GM12878 (cell line): ENCODE data around the gene PML. TPM values are rescaled to one million over a fixed set of nuclear protein-coding genes. Genes with fewer than 3 reads are reported as not detected.

ENCODE experiments used
- ATAC-seq: fragments of 200-7000 bp; cut with Tn5 transposase; 3 replicates; pipeline ENCODE4 v1.9.1; 2020; ENCODE audit warnings: mild to moderate bottlenecking, moderate library complexity
- BruUV-seq: library from RNA; stranded (reverse); fragments of 400-500 nt; replicated peaks from 2 replicates; lab custom pipeline; 2021; lab: Mats Ljungman, UMichigan
- CTCF ChIA-PET: fragments of 300-600 bp; sonication (Branson Sonifier 250); formaldehyde crosslinking; extraction: SDS; loops from one replicate; lab custom pipeline; 2021; ENCODE audit warnings: inconsistent platforms; lab: Yijun Ruan, JAX
- POLR2A ChIA-PET: fragments of 350-600 bp; formaldehyde crosslinking; extraction: SDS; loops from one replicate; lab custom pipeline; 2021; ENCODE audit warnings: inconsistent platforms; lab: Charles Lee
- RAD21 ChIA-PET: fragments of 300-600 bp; sonication (Branson Sonifier 250); formaldehyde crosslinking; loops from one replicate; lab custom pipeline; 2023; ENCODE audit warnings: antibody characterized with exemption; ENCODE audit not compliant: unreplicated experiment; lab: Charles Lee
- SMC1A ChIA-PET: fragments of 300-600 bp; sonication (Branson Sonifier 250); formaldehyde crosslinking; loops from one replicate; lab custom pipeline; 2023; ENCODE audit not compliant: unreplicated experiment, uncharacterized antibody; lab: Charles Lee
- DNase-seq: peaks from one replicate; pipeline ENCODE4 v3.0.0-alpha.2; 2011; ENCODE audit warnings: low read depth, low spot score
- FAIRE-seq: peaks from 3 replicates; lab custom pipeline; 2011; peaks lifted over from hg19 to GRCh38; lab: Jason Lieb, UNC
- H2AFZ ChIP-seq: 2 replicates; pipeline ENCODE4 v1.6.0; 2011; ENCODE audit warnings: low read depth, low read length, control low read depth; ENCODE audit not compliant: control insufficient read depth
- H3K27ac ChIP-seq: 2 replicates; pipeline ENCODE4 v1.5.1; 2011; ENCODE audit warnings: control low read depth; ENCODE audit not compliant: control insufficient read depth, insufficient read depth
- H3K27me3 ChIP-seq, 2 experiments: replicated peaks in 1 of 2; 2 replicates each; pipeline versions ENCODE4 v1.6.0 to v1.6.1; 2011; ENCODE audit warnings: low read length in 1 of 2; ENCODE audit not compliant: control insufficient read depth in 2 of 2, insufficient read depth in 2 of 2
- H3K36me3 ChIP-seq, 2 experiments: 2 replicates each; pipeline ENCODE4 v1.5.1; 2011; ENCODE audit warnings: low read length in 1 of 2; ENCODE audit not compliant: control insufficient read depth in 2 of 2, insufficient read depth in 2 of 2
- H3K4me1 ChIP-seq: 2 replicates; pipeline ENCODE4 v1.6.1; 2011; ENCODE audit warnings: mild to moderate bottlenecking, low read length, moderate library complexity, mixed read lengths; ENCODE audit not compliant: control insufficient read depth, insufficient read depth
- H3K4me2 ChIP-seq: 2 replicates; pipeline ENCODE4 v1.6.0; 2011; ENCODE audit warnings: control low read depth; ENCODE audit not compliant: control insufficient read depth, insufficient read depth
- H3K4me3 ChIP-seq: fragments of 200-600 bp; sonication (generic); 2 replicates; pipeline ENCODE4 v1.5.1; 2016
- H3K79me2 ChIP-seq: 2 replicates; pipeline ENCODE4 v1.6.0; 2011; ENCODE audit warnings: low read length; ENCODE audit not compliant: control insufficient read depth, insufficient read depth
- H3K9ac ChIP-seq: 2 replicates; pipeline ENCODE4 v1.8.0; 2011; ENCODE audit warnings: low read length, control low read depth, mixed read lengths; ENCODE audit not compliant: control insufficient read depth, insufficient read depth
- H3K9me3 ChIP-seq: replicated peaks from 3 replicates; pipeline ENCODE4 v1.5.1; 2011; ENCODE audit warnings: mild to moderate bottlenecking, low read length; ENCODE audit not compliant: control insufficient read depth, insufficient read depth
- H4K20me1 ChIP-seq: 2 replicates; pipeline ENCODE4 v1.6.0; 2011; ENCODE audit not compliant: control insufficient read depth, insufficient read depth
- ASH2L ChIP-seq: fragments of 300-600, 200-600 bp; sonication (generic); IDR thresholded peaks from 2 replicates; pipeline ENCODE4 v1.6.1; 2017; ENCODE audit warnings: low read depth, mild to moderate bottlenecking, borderline replicate concordance
- ATF7 ChIP-seq: fragments of 450-650 bp; IDR thresholded peaks from 2 replicates; pipeline ENCODE4 v1.6.1; 2016; ENCODE audit warnings: low read depth, mild to moderate bottlenecking
- CHD2 ChIP-seq: IDR thresholded peaks from 2 replicates; pipeline ENCODE4 v1.6.1; 2011; ENCODE audit warnings: low read depth, low read length, improper control_type of control experiment, borderline replicate concordance
- EP300 ChIP-seq, 2 experiments: fragments of 150-350 bp in 1 of 2; IDR thresholded peaks; 2 replicates each; pipeline ENCODE4 v1.6.1; 2011 to 2012; ENCODE audit warnings: low read depth in 2 of 2, low read length in 2 of 2, borderline replicate concordance in 1 of 2, improper control_type of control experiment in 1 of 2, inconsistent platforms in 1 of 2; ENCODE audit not compliant: control insufficient read depth in 1 of 2
- ESRRA ChIP-seq: IDR thresholded peaks from 2 replicates; pipeline ENCODE4 v1.6.1; 2012; ENCODE audit warnings: mild to moderate bottlenecking, low read length, improper control_type of control experiment
- HDAC6 ChIP-seq: fragments of 200-600 bp; sonication (generic); IDR thresholded peaks from one replicate; pipeline ENCODE4 v1.8.0; 2017; ENCODE audit warnings: antibody characterized with exemption; ENCODE audit not compliant: unreplicated experiment
- MTA3 ChIP-seq: IDR thresholded peaks from 2 replicates; pipeline ENCODE4 v1.6.1; 2012; ENCODE audit warnings: low read length, inconsistent platforms, borderline replicate concordance
- NFYA ChIP-seq: IDR thresholded peaks from 2 replicates; pipeline ENCODE4 v1.6.1; 2011; ENCODE audit warnings: low read depth, mild to moderate bottlenecking, low read length, improper control_type of control experiment, borderline replicate concordance
- SMC3 ChIP-seq: IDR thresholded peaks from 2 replicates; pipeline ENCODE4 v1.6.1; 2011; ENCODE audit warnings: low read length, improper control_type of control experiment, borderline replicate concordance
- TARDBP ChIP-seq: IDR thresholded peaks from 2 replicates; pipeline ENCODE4 v1.6.1; 2016; ENCODE audit warnings: borderline replicate concordance
- ZBTB4 ChIP-seq: fragments of 450-650 bp; formaldehyde crosslinking; IDR thresholded peaks from 2 replicates; pipeline ENCODE4 v1.4.0; 2022; ENCODE audit warnings: mild to moderate bottlenecking, moderate library complexity
- ZZZ3 ChIP-seq: IDR thresholded peaks from 2 replicates; pipeline ENCODE4 v1.6.1; 2011; ENCODE audit warnings: low read depth; ENCODE audit not compliant: control insufficient read depth, insufficient read length
- WGBS: methylation state at CpG from one replicate; pipeline ENCODE4 v1.1.6; 2016; ENCODE audit warnings: low lambda C conversion rate; ENCODE audit not compliant: insufficient replicate concordance, insufficient coverage; ENCODE audit errors: missing lambda C conversion rate; 5-methylcytosine and 5-hydroxymethylcytosine counted together
- in situ Hi-C: fragments of 300-500 bp; cut with MboI; formaldehyde crosslinking; loops from 9 replicates; pipeline ENCODE4 v1.14.3; 2018; ENCODE audit warnings: mixed read lengths
- intact Hi-C: fragments of 100-400 bp; cut with micrococcal nuclease; formaldehyde crosslinking; loops from one replicate; pipeline ENCODE4 v1.14.2; 2022; ENCODE audit not compliant: unreplicated experiment
- polyA plus RNA-seq, 11 experiments: library from polyadenylated mRNA; depleted of rRNA in 4 of 11; unstranded in 6 of 11; stranded (reverse) in 5 of 11; fragments of >200 nt; fragmentation: Nextera tagmentation in 4 of 11; fragmentation: Illumina TruSeq in 1 of 11; extraction: Ambion mirVana in 4 of 11; extraction: Trizol in 1 of 11; gene quantifications; 1 replicate in 1 of 11; 2 replicates in 10 of 11; pipeline versions ENCODE4 v1.2.1 to v1.2.3, GENCODE V29; 2011 to 2016; ENCODE audit warnings: inconsistent platforms in 2 of 11, missing spikeins in 2 of 11, low read depth in 1 of 11
- total RNA-seq, 4 experiments: library from RNA; depleted of rRNA in 3 of 4; stranded (reverse); fragments of >200 nt in 3 of 4; fragmentation: Illumina TruSeq in 1 of 4; extraction: Trizol in 1 of 4; gene quantifications; 2 replicates each; pipeline versions ENCODE4 v1.2.1 to v1.2.3, GENCODE V29; 2013 to 2021

The PML gene
- total and polyA plus RNA-seq, 10 of the 15 experiments (the other 5 are each of a cell fraction or from before 2014, with no cell fraction given), result 8.5 to 95.5 (median 30.8) TPM

GRCh38 chr15:74008901-74009300, 14.4 kb downstream of the PML start:
- ChIA-PET RAD21 (no interaction called here), CTCF (interaction anchor here (5.7 kb wide), 1 partner anchor 15 kb away, joined by 36 read pairs; the partner anchor contains the start of genes PML and STOML1), SMC1A (interaction anchor here (4.0 kb wide), 1 partner anchor 14 kb away, joined by 28 read pairs; the partner anchor contains the start of genes PML and STOML1), POLR2A (interaction anchor here (0.5 kb wide), 1 partner anchor 40 kb away, joined by 3 read pairs; no protein-coding TSS in a partner anchor)
- TF ChIP-seq EP300 (IDR thresholded peaks at IDR 0.05; ENCODE audit: borderline replicate concordance in 1 of 2, control insufficient read depth in 1 of 2, low read depth in 2 of 2, low read length in 2 of 2) (no peak), ASH2L (no peak), MTA3 (no peak), CHD2 (no peak), ESRRA (no peak), ZZZ3 (no peak), TARDBP (no peak), NFYA (no peak), ZBTB4 (CRISPR knock-in tag) (no peak), SMC3 (no peak), HDAC6 (no peak), ATF7 (no peak)
- Histone ChIP-seq H3K9ac (no peak overlapping the region), H4K20me1 (no peaks in the 10 kb centered on the region), H3K36me3 (peaks cover 15 to 50% of the 10 kb centered on the region in 2 experiments), H3K4me2 (no peak overlapping the region), H3K4me3 (no peak overlapping the region), H3K27ac (no peak overlapping the region), H3K9me3 (no peaks in the 10 kb centered on the region; the same call in 1 of the 3 replicates), H2AFZ (no peak overlapping the region), H3K4me1 (peaks cover 27% of the 10 kb centered on the region), H3K27me3 (no peaks in the 10 kb centered on the region), H3K79me2 (peaks cover 81% of the 10 kb centered on the region)
- DNase-seq (no peak), ATAC-seq (no peak), FAIRE-seq (no peak)
- intact Hi-C loops (no loop called here), in situ Hi-C loops (no loop called here)
- BruUV-seq, result TSS peak; percentile 3
- 97% methylated on average over 3 of the region's 3 CpGs for WGBS
